Upper lobe of left lung (tissue), 4 donors: Measurements from ENCODE around the gene PDE1A.

ENCODE experiments used
- POLR2AphosphoS5 ChIP-seq, 2 donors: sonication (generic); formaldehyde crosslinking; IDR thresholded peaks; one replicate each; pipeline ENCODE4 v1.5.1; 2017; ENCODE audit warnings: antibody characterized with exemption in 2 of 2
- TF ChIP-seq, protein P1 (sequence below), 6 experiments: fragments of 450-650 bp in 4 of 6; fragments of 200-600 bp in 2 of 6; sonication (generic) in 2 of 6; IDR thresholded peaks; one replicate each; pipeline ENCODE4 v1.5.1; 2016 to 2019; ENCODE audit warnings: antibody characterized with exemption in 6 of 6

DNA sequence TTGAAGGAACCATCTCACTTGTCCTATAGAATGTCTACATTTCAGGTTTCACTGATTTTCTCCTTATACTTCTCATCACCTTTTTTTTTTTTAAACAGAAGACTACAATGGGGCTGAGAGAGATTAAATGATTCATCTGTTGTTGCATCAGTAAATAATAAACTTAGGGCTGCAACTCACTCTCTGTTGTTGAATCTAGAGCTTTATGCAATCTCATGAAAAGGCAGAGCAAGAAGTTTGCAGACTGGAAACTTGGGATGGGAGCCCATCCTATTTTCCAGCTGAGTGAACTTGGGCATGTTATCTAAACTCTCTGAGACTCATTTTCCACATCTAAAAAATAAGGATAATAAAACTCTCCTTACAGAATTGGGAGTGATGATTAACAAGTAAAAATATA lies 58.4 kb downstream of the PDE1A start:
- TF ChIP-seq POLR2AphosphoS5 (IDR thresholded peaks at IDR 0.05), result no peak
- TF ChIP-seq, protein P1, sequence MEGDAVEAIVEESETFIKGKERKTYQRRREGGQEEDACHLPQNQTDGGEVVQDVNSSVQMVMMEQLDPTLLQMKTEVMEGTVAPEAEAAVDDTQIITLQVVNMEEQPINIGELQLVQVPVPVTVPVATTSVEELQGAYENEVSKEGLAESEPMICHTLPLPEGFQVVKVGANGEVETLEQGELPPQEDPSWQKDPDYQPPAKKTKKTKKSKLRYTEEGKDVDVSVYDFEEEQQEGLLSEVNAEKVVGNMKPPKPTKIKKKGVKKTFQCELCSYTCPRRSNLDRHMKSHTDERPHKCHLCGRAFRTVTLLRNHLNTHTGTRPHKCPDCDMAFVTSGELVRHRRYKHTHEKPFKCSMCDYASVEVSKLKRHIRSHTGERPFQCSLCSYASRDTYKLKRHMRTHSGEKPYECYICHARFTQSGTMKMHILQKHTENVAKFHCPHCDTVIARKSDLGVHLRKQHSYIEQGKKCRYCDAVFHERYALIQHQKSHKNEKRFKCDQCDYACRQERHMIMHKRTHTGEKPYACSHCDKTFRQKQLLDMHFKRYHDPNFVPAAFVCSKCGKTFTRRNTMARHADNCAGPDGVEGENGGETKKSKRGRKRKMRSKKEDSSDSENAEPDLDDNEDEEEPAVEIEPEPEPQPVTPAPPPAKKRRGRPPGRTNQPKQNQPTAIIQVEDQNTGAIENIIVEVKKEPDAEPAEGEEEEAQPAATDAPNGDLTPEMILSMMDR (IDR thresholded peaks at IDR 0.05), result no peak
